GM18517 (cell line): ENCODE measurements around the gene PBX4.

Experiments
- ATAC-seq: cut with Tn5 transposase; IDR thresholded peaks from one replicate; pipeline ENCODE4 v1.9.1; 2021; ENCODE audit warnings: mild to moderate bottlenecking, moderate library complexity; ENCODE audit not compliant: unreplicated experiment

The PBX4 gene

DNA sequence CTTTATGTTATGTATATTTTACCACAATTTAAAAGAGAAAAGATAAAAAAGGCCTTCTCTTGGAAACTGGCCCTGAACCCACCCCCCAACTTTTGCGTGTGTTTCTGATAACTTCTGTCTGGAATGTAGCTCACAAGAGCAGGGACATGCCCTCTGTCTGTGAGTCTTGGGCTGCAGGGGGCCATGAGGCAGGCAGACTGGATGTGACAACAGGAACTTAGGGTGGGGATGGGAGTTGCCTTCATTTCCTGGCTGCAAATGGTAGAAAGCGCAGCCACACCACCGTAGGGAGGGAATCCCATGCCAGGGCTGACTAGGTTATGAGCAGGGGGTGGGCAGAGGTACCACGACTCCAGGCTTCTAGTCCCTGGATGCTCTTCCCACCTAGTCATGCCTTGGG lies 58.6 kb downstream of the PBX4 start:
- ATAC-seq: no peak

DNA sequence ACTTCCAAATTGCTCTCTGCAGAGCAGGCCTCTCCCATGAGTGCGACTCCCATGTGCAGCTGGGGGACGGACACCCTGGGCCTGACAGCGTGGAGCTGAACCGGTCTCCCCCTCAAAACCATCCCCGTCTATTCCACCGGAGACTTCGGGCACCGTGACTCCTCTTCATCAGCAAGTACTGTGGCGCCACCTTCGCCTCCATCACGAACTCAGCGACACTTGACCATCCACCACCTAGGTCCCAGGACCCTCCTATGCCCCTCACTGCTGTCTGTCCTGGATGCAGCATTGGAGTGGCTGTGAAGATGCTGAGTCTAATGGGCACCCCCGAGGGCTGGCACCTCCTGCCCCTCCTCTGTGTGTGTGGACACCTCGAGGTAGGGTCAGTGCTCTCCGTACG lies 59.9 kb downstream of the PBX4 start:
- no peak for ATAC-seq

DNA sequence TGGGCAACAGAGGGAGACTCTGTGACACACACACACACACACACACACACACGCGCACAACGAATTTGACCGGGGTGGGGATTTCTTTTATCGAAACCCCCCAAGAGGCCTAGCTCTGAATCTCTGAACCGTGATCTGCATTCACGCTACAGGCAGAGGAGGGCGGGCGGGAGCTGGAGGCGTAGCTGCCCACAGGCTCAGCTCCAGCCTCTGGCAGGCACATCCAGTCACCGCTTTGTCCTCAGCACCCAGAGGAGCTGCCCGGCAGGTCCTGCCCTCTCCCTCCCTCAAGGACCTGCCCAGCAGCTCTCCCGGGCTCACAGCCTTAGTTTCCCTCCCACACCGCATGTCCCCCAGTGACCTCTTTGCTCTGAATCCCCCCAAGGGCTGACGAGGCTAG lies 60.4 kb downstream of the PBX4 start:
- ATAC-seq: no peak

DNA sequence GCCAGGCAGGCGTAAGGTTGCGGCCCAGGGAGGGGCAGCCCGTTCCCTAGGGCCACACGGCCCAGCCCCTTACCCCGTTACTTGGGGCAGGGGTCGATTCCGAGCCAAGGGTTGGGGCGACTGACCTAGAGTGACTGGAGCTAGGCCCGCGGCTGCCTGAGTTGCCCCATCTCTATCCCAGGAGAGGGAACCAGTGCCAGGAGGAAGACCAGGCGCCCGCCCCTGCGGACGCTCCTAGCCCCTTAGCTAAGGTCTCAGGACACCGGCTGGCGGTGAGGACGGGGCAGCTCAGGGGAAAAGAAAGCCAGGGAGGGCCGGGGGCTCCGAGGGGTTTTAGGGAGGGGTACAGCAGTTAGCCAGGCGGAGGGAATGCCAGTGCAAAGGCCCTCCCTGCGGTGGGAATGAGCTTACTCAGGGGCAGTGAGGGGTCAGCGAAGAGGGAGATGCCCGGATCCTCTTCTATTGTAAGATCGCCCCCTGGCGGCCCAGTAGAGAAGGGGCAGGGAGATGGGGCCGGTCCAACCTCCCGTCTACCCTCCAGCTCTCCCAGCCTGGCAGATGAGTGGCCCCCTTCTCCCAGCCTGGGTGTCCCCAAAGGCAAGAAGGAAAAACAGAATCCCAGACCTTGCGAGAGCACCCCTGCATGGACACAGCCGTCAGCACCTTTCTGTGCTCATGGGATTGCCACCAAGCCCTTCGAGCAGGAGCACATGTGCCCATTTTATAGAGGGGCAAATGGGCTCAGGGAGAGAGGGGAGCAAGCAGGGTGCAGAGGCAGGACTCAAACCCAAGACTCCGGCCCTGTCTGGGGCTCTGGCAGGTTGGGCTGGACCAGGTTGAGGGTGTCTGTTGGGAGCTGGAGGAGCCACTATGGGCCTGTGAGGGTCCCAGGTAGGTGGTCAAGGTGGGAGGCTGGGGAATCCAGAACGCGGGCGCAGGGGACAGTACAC lies 64.1 kb downstream of the PBX4 start:
- ATAC-seq: no peak

DNA sequence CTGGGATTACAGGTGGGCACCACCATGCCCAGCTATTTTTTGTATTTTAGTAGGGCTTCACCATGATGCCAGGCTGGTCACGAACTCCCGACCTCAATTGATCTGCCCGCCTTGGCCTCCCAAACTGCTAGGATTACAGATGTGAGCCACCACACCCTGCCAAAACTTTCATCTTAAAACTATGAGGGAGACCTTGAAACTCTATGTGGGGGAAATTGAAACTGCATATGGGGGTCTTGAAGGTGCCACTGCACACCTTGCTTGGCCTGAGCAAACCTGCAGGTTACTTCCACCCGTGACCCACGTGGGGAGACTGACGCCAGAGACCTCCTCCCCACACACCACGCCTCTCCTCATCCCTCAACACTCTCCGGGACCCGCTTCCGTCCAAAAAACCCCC lies 64.8 kb downstream of the PBX4 start:
- no peak for ATAC-seq

DNA sequence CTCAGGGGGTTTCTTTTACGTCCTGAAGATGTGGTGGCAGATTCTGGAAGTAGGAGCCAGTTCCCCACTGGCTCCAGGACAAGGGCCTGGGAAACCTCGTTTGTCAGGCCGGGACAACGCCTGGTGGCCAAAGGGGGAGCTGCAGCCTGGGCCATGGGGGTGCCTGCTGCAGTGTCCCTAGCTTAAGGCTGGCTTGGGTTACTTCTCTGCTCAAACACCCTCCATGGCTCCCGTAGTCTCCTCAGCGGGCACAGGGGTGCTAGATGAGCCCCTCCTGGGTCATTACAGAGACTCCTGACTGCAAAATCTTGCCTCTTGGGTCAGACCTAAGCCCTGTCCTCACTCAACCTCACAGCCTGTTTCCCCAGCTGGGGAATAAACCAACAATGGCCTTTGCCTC lies 65.7 kb downstream of the PBX4 start:
- ATAC-seq: no peak

DNA sequence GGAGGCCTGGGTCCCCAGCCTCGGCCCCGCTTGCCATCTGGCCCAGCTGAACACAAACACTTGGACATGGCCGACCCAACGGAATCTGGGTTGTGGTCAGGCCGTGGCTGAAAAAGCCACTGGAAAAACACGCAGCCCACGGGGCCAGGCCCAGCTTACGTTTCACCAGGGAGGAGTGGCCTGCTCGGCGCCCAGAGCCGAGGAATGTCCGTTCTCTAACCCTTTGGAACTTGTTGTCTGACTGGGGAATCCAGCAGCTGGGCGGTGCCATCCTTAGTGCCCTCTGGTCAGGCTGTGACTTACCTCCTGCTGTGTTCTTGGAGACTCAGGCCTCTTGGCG lies 66.7 kb downstream of the PBX4 start:
- no peak for ATAC-seq

DNA sequence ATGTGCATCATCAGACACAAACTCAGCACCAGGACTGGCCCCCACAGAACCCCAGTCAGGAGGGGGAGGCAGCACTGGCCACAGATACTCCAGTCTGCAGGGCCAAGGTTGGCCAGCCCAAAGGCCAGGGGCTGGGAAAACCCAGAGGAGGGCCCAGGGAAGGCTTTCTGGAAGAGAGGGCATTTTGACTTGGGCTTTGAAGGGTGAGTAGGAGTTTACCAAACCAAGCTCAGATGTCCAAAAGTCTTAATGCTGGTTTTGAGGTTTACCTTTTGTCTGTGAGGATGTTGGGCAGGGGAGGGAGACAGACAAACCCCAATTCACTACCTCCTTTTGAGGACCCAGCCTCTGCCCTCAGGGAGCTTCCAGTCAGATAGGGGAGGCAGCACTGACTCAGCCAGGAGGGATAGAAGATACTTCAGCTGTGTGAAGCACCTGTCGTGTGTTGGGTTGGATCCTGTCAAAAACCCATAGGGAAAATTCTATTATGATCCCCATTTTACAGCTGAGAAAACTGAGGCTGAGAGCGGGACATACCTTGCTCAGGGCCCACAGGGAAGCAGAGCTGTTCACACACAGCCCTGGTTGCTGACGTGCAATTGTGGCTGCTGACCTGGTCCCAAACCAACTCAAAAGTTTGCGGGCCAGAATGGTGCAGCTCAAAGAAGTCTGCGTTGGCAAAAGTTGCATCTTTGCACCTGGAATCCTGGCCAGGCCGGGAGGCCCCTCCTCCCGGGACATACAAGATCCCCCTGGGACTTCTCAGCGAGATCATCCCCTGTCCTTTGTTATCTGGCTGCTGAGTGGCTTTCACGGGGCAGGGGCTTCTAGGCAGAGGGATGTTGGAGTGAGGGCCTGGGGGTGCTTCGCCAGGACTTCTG lies 67.3 kb downstream of the PBX4 start:
- ATAC-seq: no peak

DNA sequence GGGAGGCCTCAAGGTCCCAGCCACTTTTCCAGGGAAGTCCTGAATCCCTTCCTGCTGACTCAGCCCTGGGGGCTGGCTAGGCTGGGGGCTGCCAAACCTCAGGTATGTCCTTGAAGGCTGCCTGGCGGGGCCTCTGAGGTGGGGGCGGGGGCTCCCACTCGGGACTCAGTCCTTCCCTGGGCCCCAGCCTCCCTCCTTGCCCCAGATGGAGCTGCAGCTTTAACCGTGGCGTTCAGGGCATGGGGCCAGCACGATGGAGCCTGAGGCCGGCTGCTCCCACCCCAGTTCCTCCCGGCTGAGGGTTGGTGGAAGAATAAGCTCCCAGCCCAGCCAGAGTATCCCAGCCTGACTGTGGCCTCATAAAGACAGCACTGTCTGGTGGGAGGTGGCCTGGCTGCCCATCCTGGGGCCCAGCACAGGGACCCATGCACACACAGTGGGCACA lies 68.0 kb downstream of the PBX4 start:
- ATAC-seq: no peak

DNA sequence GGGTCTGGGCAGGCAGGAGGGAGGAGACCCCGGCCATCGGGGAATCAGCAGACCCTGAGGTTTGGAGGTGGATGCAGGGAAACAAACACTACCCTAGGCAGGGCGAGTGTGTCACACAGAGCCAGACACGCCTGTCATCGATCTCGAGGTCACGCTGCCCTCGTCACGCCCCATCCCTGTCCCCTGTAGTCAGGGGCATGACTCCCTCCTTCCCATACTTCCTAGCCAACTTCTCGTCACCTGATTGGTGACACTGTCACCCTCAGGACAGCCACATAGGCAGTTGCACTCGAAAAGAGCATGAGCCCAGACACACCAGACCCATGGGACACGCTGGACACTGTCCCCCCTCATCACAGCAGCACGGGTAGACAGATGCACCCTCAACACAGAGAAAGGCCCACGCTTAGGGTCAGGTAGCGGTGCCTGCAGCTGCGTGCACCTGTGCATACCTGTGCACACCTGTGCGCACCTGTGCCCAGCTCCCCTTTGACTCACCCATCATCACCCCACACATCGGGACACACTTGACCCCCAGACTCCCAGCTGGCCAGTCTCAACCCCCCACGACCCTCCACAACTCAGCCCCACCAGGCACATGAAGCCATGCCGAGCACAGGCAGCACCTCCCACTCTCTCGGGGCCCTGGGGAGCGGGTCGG lies 68.6 kb downstream of the PBX4 start:
- no peak for ATAC-seq

DNA sequence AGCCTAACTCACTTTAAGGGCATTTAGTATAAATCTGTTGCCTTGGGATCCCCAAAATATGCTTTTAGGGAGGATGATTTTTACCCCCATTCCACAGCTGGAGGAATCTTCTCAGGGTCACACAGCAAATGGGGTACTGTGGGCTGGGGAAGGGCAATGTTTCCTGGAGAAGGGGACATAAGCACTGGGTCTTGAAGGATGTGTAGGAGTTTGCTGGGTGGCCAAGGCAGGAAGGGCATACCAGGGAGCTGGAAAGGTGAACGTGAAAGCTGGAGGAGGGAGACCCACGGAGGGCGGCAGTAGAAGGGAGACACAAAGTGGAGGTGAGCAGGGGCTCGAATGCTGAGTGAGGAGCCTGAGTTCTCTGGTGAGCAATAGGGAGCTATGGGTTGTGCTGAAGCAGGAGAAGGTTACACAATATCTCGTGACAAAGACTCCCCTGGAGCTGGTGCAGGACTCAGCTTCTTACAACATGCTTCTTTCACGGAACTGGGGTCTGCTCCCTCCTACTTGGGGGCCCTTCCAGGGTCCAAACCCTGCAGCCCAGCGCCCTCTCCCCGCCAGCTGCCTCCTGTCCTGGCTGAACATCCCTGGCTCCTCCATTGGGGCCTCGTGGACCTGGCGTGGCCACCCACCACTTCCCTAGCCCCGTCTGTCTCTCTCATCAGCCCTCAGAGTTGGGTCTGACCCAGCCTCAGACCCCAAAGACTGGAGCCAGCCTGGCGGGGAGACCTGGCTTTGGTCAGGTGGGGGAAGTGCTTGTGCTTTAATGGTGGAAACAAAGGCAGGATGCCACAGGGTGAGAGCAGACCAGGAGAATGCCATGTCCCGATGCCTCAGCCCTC lies 69.3 kb downstream of the PBX4 start:
- ATAC-seq: no peak

DNA sequence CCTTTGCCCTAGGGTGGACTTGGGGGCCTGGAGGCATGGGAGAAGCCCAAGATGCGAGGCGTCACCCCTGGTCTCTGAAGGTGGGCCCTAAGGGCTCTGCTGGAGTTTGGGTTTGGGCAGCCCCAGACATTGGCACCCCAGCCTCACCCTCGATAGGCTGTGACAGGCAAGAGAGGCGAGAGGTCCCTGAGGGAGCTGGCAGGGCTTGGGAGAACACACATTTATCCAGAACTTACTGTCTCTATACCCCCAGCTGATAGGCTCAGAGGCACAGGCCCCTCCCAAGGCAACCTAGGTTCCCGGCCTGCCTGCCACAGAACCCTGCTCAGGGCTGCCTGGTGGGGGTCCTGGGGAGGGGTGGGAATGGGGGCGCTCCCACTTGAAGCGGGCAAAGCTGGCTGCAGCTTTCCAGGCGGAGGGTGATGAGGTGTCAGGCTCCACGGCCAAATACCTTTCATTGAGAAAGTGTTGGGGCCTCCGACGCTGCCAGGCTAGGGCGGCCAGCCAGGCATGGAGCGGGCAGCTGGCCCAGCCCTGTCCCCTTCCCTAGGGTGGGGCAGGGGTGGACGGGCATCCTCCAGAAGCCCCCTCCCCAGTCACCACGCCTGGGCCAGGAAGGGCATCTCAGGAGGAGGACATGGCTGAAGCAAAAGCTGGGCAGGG lies 70.7 kb downstream of the PBX4 start:
- ATAC-seq: no peak

DNA sequence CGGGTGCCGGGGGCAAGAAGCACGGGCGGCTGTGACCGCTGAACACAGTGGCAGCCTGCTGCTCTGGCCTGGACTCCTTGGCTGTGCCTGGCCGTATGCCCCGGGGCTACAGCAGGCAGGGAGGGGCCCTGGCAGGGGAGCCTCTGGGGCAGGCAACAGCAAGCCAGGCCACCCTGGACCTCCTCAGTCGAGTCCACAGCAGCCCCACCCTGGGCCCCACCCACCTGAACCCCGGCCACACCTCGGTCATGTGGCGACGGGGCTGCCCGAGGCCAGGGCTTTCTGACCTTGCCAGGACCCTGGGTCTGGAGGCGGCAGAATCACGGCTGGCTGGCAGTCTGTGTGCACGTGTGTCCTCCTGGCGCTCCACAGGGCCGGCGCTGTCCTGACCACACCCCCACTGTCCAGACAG lies 71.7 kb downstream of the PBX4 start:
- no peak for ATAC-seq

DNA sequence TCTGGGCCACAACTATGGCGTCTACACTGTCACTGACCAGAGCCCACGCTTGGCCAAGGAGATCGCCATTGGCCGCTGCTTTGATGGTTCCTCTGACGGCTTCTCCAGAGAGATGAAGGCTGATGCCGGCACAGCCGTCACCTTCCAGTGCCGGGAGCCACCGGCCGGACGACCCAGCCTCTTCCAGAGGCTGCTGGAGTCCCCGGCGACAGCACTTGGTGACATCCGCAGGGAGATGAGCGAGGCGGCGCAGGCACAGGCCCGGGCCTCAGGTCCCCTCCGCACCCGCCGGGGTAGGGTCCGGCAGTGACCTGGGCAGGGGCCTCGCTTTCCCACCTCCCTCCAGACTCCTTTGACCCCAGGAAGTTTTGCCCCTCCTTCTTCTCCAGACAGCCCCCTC lies 72.8 kb downstream of the PBX4 start:
- no peak for ATAC-seq

DNA sequence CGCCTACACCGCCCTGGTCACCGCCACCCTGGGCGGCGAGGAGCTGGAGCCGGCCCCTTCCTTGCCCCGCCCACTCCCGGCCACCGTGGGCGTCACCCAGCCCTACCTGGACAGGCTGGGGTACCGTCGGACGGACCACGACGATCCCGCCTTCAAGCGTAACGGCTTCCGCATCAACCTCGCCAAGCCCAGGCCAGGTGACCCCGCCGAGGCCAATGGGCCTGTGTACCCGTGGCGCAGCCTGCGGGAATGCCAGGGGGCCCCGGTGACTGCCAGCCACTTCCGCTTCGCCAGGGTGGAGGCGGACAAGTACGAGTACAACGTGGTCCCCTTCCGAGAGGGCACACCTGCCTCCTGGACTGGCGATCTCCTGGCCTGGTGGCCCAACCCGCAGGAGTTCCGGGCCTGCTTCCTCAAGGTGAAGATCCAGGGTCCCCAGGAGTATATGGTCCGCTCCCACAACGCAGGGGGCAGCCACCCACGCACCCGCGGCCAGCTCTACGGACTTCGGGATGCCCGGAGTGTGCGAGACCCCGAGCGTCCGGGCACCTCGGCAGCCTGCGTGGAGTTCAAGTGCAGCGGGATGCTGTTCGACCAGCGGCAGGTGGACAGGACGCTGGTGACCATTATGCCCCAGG lies 73.4 kb downstream of the PBX4 start:
- ATAC-seq: no peak

DNA sequence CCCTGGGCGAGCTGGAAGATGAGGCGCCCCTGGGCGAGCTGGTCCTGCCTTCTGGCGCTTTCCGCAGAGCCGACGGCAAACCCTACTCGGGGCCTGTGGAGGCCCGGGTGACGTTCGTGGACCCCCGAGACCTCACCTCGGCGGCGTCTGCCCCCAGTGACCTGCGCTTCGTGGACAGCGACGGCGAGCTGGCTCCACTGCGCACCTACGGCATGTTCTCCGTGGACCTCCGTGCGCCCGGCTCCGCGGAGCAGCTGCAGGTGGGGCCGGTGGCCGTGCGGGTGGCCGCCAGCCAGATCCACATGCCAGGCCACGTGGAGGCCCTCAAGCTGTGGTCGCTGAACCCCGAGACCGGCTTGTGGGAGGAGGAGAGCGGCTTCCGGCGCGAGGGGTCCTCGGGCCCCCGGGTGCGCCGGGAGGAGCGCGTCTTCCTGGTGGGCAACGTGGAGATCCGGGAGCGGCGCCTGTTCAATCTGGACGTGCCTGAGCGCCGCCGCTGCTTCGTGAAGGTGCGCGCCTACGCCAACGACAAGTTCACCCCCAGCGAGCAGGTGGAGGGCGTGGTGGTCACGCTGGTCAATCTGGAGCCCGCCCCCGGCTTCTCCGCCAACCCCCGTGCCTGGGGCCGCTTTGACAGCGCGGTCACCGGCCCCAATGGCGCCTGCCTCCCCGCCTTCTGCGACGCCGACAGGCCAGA lies 74.1 kb downstream of the PBX4 start:
- no peak for ATAC-seq

DNA sequence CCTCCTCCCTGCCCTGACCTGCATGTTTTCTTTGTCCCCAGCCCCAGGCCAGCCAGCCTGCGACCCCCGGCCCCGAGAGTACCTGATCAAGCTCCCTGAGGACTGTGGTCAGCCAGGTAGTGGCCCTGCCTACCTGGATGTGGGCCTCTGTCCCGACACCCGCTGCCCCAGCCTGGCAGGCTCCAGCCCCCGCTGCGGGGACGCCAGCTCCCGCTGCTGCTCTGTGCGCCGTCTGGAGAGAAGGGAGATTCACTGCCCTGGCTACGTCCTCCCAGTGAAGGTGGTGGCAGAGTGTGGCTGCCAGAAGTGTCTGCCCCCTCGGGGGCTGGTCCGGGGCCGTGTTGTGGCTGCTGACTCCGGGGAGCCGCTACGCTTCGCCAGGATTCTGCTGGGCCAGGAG lies 74.8 kb downstream of the PBX4 start:
- no peak for ATAC-seq

DNA sequence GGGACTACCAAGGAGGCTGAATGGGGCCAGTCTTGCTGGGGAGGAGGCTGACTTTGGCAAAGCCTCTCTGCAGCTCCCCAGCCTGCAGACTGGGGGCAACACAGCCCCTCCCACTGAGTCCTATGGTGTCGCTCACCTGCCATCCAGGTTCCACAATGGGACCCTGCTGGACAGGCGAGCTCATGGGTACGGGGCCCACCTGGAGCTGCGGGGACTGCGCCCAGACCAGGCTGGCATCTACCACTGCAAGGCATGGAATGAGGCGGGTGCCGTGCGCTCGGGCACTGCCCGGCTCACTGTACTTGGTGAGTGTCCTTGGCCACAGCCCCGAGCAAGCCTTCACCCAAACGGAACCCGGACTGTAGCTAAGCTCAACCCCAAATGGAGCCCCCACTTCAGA lies 75.4 kb downstream of the PBX4 start:
- ATAC-seq: no peak

DNA sequence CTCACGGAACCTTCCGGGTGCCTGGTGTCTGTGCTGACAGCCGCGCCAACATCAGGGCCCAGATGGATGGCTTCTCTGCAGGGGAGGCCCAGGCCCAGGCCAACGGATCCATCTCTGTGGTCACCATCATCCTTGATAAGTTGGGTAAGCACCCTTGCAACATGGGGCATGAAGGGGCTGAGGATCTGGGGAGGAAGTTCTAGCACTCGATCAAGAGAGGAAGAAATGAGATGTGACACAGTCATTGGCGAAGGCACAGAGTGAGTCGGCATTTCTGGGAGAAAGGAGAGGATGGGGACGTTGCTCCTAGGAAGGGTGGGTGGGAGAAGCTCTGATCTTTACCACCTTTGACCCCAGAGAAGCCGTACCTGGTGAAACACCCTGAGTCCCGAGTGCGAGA lies 76.0 kb downstream of the PBX4 start:
- no peak for ATAC-seq
